Fibroblast of lung (primary cell): ENCODE measurements around the gene KIF3A. TPM values are rescaled to one million over a fixed set of nuclear protein-coding genes. Genes with fewer than 3 reads are reported as not detected.

Source experiments
- DNase-seq, 2 donors: peaks; one replicate each; pipeline versions ENCODE4 v3.0.0 to v3.0.0-alpha.2; 2010; ENCODE audit warnings: low read depth in 2 of 2
- H2AFZ ChIP-seq: 2 replicates; pipeline ENCODE4 v1.5.1; 2012; ENCODE audit warnings: low read length, control low read depth, inconsistent platforms
- H3K27ac ChIP-seq: 2 replicates; pipeline ENCODE4 v1.5.1; 2011; ENCODE audit warnings: low read length, control low read depth; ENCODE audit not compliant: insufficient read depth
- H3K27me3 ChIP-seq: 2 replicates; pipeline ENCODE4 v1.5.1; 2011; ENCODE audit warnings: mild to moderate bottlenecking, low read length; ENCODE audit not compliant: control insufficient read depth, insufficient read depth
- H3K36me3 ChIP-seq: 2 replicates; pipeline ENCODE4 v1.5.1; 2011; ENCODE audit warnings: low read length; ENCODE audit not compliant: control insufficient read depth, insufficient read depth
- H3K4me1 ChIP-seq: 2 replicates; pipeline ENCODE4 v1.5.1; 2011; ENCODE audit warnings: low read length; ENCODE audit not compliant: control insufficient read depth, insufficient read depth; ENCODE audit errors: extremely low read depth
- H3K4me2 ChIP-seq: 2 replicates; pipeline ENCODE4 v1.5.1; 2011; ENCODE audit warnings: low read length, control low read depth; ENCODE audit not compliant: insufficient read depth; ENCODE audit errors: extremely low read depth
- H3K4me3 ChIP-seq, 4 experiments: fragments of 200-600 bp in 1 of 4; sonication (generic) in 1 of 4; replicated peaks in 1 of 4; 2 replicates each; pipeline ENCODE4 v1.5.1; 2011 to 2016; ENCODE audit warnings: low read length in 4 of 4, low read depth in 3 of 4, mild to moderate bottlenecking in 3 of 4, control low read depth in 2 of 4, inconsistent platforms in 1 of 4, mixed read lengths in 1 of 4; ENCODE audit not compliant: insufficient read depth in 1 of 4; ENCODE audit errors: control extremely low read depth in 1 of 4
- H3K79me2 ChIP-seq: 2 replicates; pipeline ENCODE4 v1.5.1; 2012; ENCODE audit warnings: mild to moderate bottlenecking, low read length, inconsistent platforms; ENCODE audit not compliant: control insufficient read depth, insufficient read depth
- H3K9ac ChIP-seq: 2 replicates; pipeline ENCODE4 v1.5.1; 2011; ENCODE audit warnings: mild to moderate bottlenecking, low read length, control low read depth; ENCODE audit not compliant: insufficient read depth
- H3K9me3 ChIP-seq: 2 replicates; pipeline ENCODE4 v1.5.1; 2012; ENCODE audit warnings: low read depth, low read length; ENCODE audit not compliant: control insufficient read depth, insufficient read depth
- H4K20me1 ChIP-seq: 2 replicates; pipeline ENCODE4 v1.5.1; 2011; ENCODE audit warnings: low read length; ENCODE audit not compliant: control insufficient read depth, insufficient read depth; ENCODE audit errors: extremely low read depth
- CTCF ChIP-seq, 2 donors: IDR thresholded peaks in 1 of 2; conservative IDR thresholded peaks in 1 of 2; 1 replicate in 1 of 2; 2 replicates in 1 of 2; pipeline ENCODE4 v1.5.1; 2011 to 2012; ENCODE audit warnings: low read length in 2 of 2, control low read depth in 1 of 2, inconsistent platforms in 1 of 2, low read depth in 1 of 2, mild to moderate bottlenecking in 1 of 2
- EZH2 ChIP-seq: IDR thresholded peaks from 2 replicates; pipeline ENCODE4 v1.5.1; 2012; ENCODE audit warnings: low read length, control low read depth, mild to moderate bottlenecking; ENCODE audit errors: missing control alignments
- polyA plus RNA-seq, 2 donors: library from polyadenylated mRNA; depleted of rRNA in 1 of 2; stranded (reverse) in 1 of 2; unstranded in 1 of 2; fragments of >200 nt; gene quantifications; 2 replicates each; pipeline ENCODE4 v1.2.1, GENCODE V29; 2011 to 2012; ENCODE audit warnings: missing spikeins in 1 of 2
- total RNA-seq: library from RNA; depleted of rRNA; stranded (reverse); fragments of >200 nt; gene quantifications from 2 replicates; pipeline ENCODE4 v1.2.1, GENCODE V29; 2014

KIF3A gene
- total and polyA plus RNA-seq, 2 donors (not counting 1 experiment from before 2014, with no cell fraction given) = 8.8 to 11.2 TPM

GRCh38 chr5:132644177-132644576 lies 93.2 kb downstream of the KIF3A start:
- no peak overlapping the region for H3K4me2 ChIP-seq
- no peak for DNase-seq
- no peak for TF ChIP-seq CTCF (conservative IDR thresholded peaks at IDR 0.05 in 1 of 2, IDR thresholded peaks at IDR 0.05 in 1 of 2; ENCODE audit: low read depth in 1 of 2, low read length in 2 of 2)
- no peak for TF ChIP-seq EZH2
- no peaks in the 10 kb centered on the region for H3K9me3 ChIP-seq
- H3K4me3 ChIP-seq = no peak overlapping the region
- H3K27ac ChIP-seq = no peak overlapping the region
- H3K79me2 ChIP-seq = no peaks in the 10 kb centered on the region
- no peaks in the 10 kb centered on the region for H4K20me1 ChIP-seq
- H2AFZ ChIP-seq = no peak overlapping the region
- peaks cover 5% of the 10 kb centered on the region for H3K36me3 ChIP-seq
- H3K27me3 ChIP-seq = no peaks in the 10 kb centered on the region
- H3K9ac ChIP-seq = no peak overlapping the region
- H3K4me1 ChIP-seq = no peaks in the 10 kb centered on the region

Other genes starting within 250 kb of the KIF3A start
- 22.1 and 34.7 TPM in 2 replicates for gene IRF1, start 246.8 kb downstream of the KIF3A start, total RNA-seq
- 36.8 and 37.6 TPM in 2 replicates for gene IRF1, start 246.8 kb downstream of the KIF3A start, polyA plus RNA-seq
- not detected in 2 replicates for gene IL5, start 194.0 kb downstream of the KIF3A start, total RNA-seq
- not detected in 2 replicates for gene IL5, start 194.0 kb downstream of the KIF3A start, polyA plus RNA-seq
- 34.7 and 35.7 TPM in 2 replicates for gene RAD50, start 180.6 kb downstream of the KIF3A start, total RNA-seq
- 21.5 and 23.1 TPM in 2 replicates for gene RAD50, start 180.6 kb downstream of the KIF3A start, polyA plus RNA-seq
- gene IL13, start 79.4 kb downstream of the KIF3A start, total RNA-seq = not detected in 2 replicates
- not detected in 2 replicates for gene IL13, start 79.4 kb downstream of the KIF3A start, polyA plus RNA-seq
- not detected in 2 replicates for gene IL4, start 63.6 kb downstream of the KIF3A start, total RNA-seq
- gene IL4, start 63.6 kb downstream of the KIF3A start, polyA plus RNA-seq = not detected in 2 replicates
- under 0.01 TPM in 1 of 2 replicates, not detected in the other for gene CCNI2, start 9.9 kb upstream of the KIF3A start, total RNA-seq
- gene CCNI2, start 9.9 kb upstream of the KIF3A start, polyA plus RNA-seq = not detected in 2 replicates
- gene SEPTIN8, start 39.7 kb upstream of the KIF3A start, total RNA-seq = 50.3 and 64.2 TPM in 2 replicates
- gene SEPTIN8, start 39.7 kb upstream of the KIF3A start, polyA plus RNA-seq = 62.1 and 71.1 TPM in 2 replicates
- gene SOWAHA, start 75.8 kb upstream of the KIF3A start, total RNA-seq = 0.17 and 0.26 TPM in 2 replicates
- gene SOWAHA, start 75.8 kb upstream of the KIF3A start, polyA plus RNA-seq = 0.02 and 0.03 TPM in 2 replicates
- 4.1 and 6.1 TPM in 2 replicates for gene SHROOM1, start 93.1 kb upstream of the KIF3A start, total RNA-seq
- 2.9 and 6.2 TPM in 2 replicates for gene SHROOM1, start 93.1 kb upstream of the KIF3A start, polyA plus RNA-seq
- gene GDF9, start 128.9 kb upstream of the KIF3A start, total RNA-seq = under 0.01 and 0.17 TPM in 2 replicates
- 0.07 and 0.11 TPM in 2 replicates for gene GDF9, start 128.9 kb upstream of the KIF3A start, polyA plus RNA-seq
- gene UQCRQ, start 129.1 kb upstream of the KIF3A start, total RNA-seq = 112 and 113 TPM in 2 replicates
- gene UQCRQ, start 129.1 kb upstream of the KIF3A start, polyA plus RNA-seq = 157 and 200 TPM in 2 replicates
- gene LEAP2, start 136.1 kb upstream of the KIF3A start, total RNA-seq = 0.26 and 0.33 TPM in 2 replicates
- 0.30 and 0.50 TPM in 2 replicates for gene LEAP2, start 136.1 kb upstream of the KIF3A start, polyA plus RNA-seq
- gene AFF4, start 226.1 kb upstream of the KIF3A start, total RNA-seq = 37.0 and 54.2 TPM in 2 replicates
- 67.3 and 73.6 TPM in 2 replicates for gene AFF4, start 226.1 kb upstream of the KIF3A start, polyA plus RNA-seq